K562 treated with DMSO at 1 percent for 4 hours (cell line): ENCODE results near the gene SNRPD1. TPM values are rescaled to one million over a fixed set of nuclear protein-coding genes. Genes with fewer than 3 reads are reported as not detected.

Source experiments
- total RNA-seq: library from RNA; unstranded; fragments of 300-600 nt; gene quantifications from 2 replicates; pipeline ENCODE4 v1.2.3, GENCODE V29; 2022; ENCODE audit not compliant: insufficient read depth

Gene SNRPD1
- 14.6 and 15.9 TPM in 2 replicates for total RNA-seq

DNA sequence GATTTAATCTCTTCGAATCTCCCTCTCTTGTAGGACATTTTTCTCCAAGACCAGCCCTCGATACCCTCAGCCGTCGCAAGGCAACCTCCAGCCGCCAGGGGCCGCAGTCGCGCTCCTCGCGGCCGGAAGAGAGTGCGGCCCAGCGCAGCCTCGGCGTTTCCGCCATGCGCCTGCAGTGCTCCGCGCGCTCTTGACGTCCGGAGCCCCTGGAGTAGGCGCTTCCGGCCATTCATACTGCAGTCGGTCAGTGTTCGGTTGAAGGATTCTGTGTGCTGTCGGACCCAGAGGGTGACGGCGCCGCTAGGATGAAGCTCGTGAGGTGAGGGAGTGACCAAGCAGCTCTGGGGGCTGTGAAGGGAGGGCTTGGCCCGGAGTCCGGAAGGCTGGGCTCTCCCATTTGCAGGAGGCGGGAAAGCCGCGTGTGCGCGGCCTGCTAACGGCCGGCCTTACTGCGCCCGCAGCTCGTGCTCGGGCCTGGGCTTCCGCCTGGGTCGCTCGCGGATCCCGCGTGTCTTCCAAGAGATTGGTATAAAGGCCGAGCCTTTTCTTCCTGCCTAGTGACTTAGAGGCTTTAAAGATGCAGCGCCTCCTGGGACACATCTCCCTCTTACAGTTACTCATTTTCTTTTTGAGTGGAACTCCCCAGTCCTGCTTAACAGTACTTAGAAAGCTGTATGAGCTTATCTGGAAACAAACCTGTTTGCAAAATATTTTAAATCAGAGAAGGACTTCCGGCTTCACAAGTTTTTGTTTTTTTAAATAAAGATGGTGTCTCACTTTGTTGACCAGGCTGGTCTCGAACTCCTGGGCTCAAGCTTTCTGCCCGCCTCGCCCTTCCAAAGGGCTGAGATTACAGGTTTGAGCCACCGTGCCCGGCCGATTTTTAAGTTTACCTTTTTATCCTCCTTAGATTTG lies at the start of gene SNRPD1:
TSS of gene SNRPD1 (plus strand) at position 190 of the 915 bp plus-strand sequence. CDS start at position 306, 116 bp downstream.

GRCh38 chr18:21600526-21601410 lies 11.3 kb upstream of the SNRPD1 start, which contains the start of gene ESCO1:
Gene ESCO1, minus strand, starts transcription at chr18:21600704. Its CDS starts 25,861 bp downstream, at chr18:21574843.

Other genes with a start within 250 kb of the SNRPD1 start
- 14.0 and 16.3 TPM in 2 replicates for gene ESCO1, start 11.6 kb upstream of the SNRPD1 start, total RNA-seq
- gene ABHD3, start 92.5 kb downstream of the SNRPD1 start, total RNA-seq: 18.2 and 19.6 TPM in 2 replicates
- gene MIB1, start 128.5 kb downstream of the SNRPD1 start, total RNA-seq: 14.1 and 17.0 TPM in 2 replicates